Measurements from ENCODE around the gene IL23A.
A peak's percentile ranks its signal among the peaks of the same experiment; 100 is the strongest.
"Not testable (repeated sequence)": the region's sequence is repeated elsewhere in the genome, so short reads cannot be mapped to it uniquely, and the experiment has no call there.

IL23A gene

GRCh38 chr12:56336361-56337167, 2.1 kb upstream of the IL23A start:
- no peak for DNase-seq
- TF ChIP-seq CTCF (IDR thresholded peaks at IDR 0.05; ENCODE audit: low read depth, low read length): no peak
- no peaks in the 10 kb centered on the region for H3K36me3 ChIP-seq
- no peak overlapping the region for H3K4me3 ChIP-seq (ENCODE audit: low read depth, low read length)
- no peak overlapping the region for H3K27ac ChIP-seq
- no peaks in the 10 kb centered on the region for H3K27me3 ChIP-seq (ENCODE audit: insufficient read depth, low read depth, severe bottlenecking)
- no peaks in the 10 kb centered on the region for H3K9me3 ChIP-seq (ENCODE audit: severe bottlenecking)

GRCh38 chr12:56337753-56338251, 882 bp upstream of the IL23A start:
- Histone ChIP-seq H3K9me3 (ENCODE audit: severe bottlenecking) (no peaks in the 10 kb centered on the region), H3K27me3 (ENCODE audit: insufficient read depth, low read depth, severe bottlenecking) (no peaks in the 10 kb centered on the region), H3K27ac (no peak overlapping the region), H3K4me3 (ENCODE audit: low read depth, low read length) (no peak overlapping the region), H3K36me3 (no peaks in the 10 kb centered on the region; the same call in 1 of the 2 replicates)
- no peak for TF ChIP-seq CTCF (IDR thresholded peaks at IDR 0.05; ENCODE audit: low read depth, low read length)
- no peak for DNase-seq

GRCh38 chr12:56339158-56339422, 406 bp downstream of the IL23A start:
- no peak for DNase-seq
- Histone ChIP-seq H3K4me3 (ENCODE audit: low read depth, low read length) (no peak overlapping the region), H3K27me3 (ENCODE audit: insufficient read depth, low read depth, severe bottlenecking) (no peaks in the 10 kb centered on the region), H3K9me3 (ENCODE audit: severe bottlenecking) (no peaks in the 10 kb centered on the region), H3K27ac (no peak overlapping the region), H3K36me3 (peaks cover 12% of the 10 kb centered on the region)
- TF ChIP-seq CTCF (IDR thresholded peaks at IDR 0.05; ENCODE audit: low read depth, low read length): no peak

- no peak for TF ChIP-seq CTCF (IDR thresholded peaks at IDR 0.05; ENCODE audit: low read depth, low read length)
- Histone ChIP-seq H3K27ac (no peak overlapping the region), H3K36me3 (peaks cover 13% of the 10 kb centered on the region), H3K27me3 (ENCODE audit: insufficient read depth, low read depth, severe bottlenecking) (no peaks in the 10 kb centered on the region), H3K4me3 (ENCODE audit: low read depth, low read length) (no peak overlapping the region), H3K9me3 (ENCODE audit: severe bottlenecking) (no peaks in the 10 kb centered on the region)
- no peak for DNase-seq
These were observed 2.9 kb downstream of the IL23A start for GRCh38 chr12:56341616-56342015.

- H3K36me3 ChIP-seq: peaks cover 16% of the 10 kb centered on the region
- DNase-seq; H3K9me3 ChIP-seq (ENCODE audit: severe bottlenecking): not testable (repeated sequence)
These were observed 3.6 kb downstream of the IL23A start for GRCh38 chr12:56342290-56342689.

GRCh38 chr12:56346675-56347074, 8.0 kb downstream of the IL23A start:
- peaks cover 50% of the 10 kb centered on the region for H3K36me3 ChIP-seq
- no peaks in the 10 kb centered on the region for H3K27me3 ChIP-seq (ENCODE audit: insufficient read depth, low read depth, severe bottlenecking)
- no peak overlapping the region for H3K27ac ChIP-seq
- peak; percentile 63 for TF ChIP-seq CTCF (IDR thresholded peaks at IDR 0.05; ENCODE audit: low read depth, low read length)
- peak; percentile 56 for DNase-seq
- H3K4me3 ChIP-seq (ENCODE audit: low read depth, low read length): no peak overlapping the region
- no peaks in the 10 kb centered on the region for H3K9me3 ChIP-seq (ENCODE audit: severe bottlenecking)

More at GRCh38 chr12:56342290-56342689, 3.6 kb downstream of the IL23A start:
- H3K27me3 ChIP-seq (ENCODE audit: insufficient read depth, low read depth, severe bottlenecking); H3K27ac ChIP-seq; H3K4me3 ChIP-seq (ENCODE audit: low read depth, low read length): not testable (repeated sequence)

- not testable (repeated sequence) for DNase-seq; H3K4me3 ChIP-seq (ENCODE audit: low read depth, low read length); H3K27me3 ChIP-seq (ENCODE audit: insufficient read depth, low read depth, severe bottlenecking); H3K9me3 ChIP-seq (ENCODE audit: severe bottlenecking); H3K27ac ChIP-seq
- peaks cover 50% of the 10 kb centered on the region for H3K36me3 ChIP-seq
These were observed 8.6 kb downstream of the IL23A start for GRCh38 chr12:56347255-56347654.
